ENCODE measurements around the gene CERKL. TPM values are rescaled to one million over a fixed set of nuclear protein-coding genes. Genes with fewer than 3 reads are reported as not detected.
"Not testable (repeated sequence)": the region's sequence is repeated elsewhere in the genome, so short reads cannot be mapped to it uniquely, and the experiment has no call there.

Gene CERKL, protein sequence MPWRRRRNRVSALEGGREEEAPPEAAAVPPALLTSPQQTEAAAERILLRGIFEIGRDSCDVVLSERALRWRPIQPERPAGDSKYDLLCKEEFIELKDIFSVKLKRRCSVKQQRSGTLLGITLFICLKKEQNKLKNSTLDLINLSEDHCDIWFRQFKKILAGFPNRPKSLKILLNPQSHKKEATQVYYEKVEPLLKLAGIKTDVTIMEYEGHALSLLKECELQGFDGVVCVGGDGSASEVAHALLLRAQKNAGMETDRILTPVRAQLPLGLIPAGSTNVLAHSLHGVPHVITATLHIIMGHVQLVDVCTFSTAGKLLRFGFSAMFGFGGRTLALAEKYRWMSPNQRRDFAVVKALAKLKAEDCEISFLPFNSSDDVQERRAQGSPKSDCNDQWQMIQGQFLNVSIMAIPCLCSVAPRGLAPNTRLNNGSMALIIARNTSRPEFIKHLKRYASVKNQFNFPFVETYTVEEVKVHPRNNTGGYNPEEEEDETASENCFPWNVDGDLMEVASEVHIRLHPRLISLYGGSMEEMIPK
- total RNA-seq: not detected in 2 replicates
- long read RNA-seq: 0 reads

DNA sequence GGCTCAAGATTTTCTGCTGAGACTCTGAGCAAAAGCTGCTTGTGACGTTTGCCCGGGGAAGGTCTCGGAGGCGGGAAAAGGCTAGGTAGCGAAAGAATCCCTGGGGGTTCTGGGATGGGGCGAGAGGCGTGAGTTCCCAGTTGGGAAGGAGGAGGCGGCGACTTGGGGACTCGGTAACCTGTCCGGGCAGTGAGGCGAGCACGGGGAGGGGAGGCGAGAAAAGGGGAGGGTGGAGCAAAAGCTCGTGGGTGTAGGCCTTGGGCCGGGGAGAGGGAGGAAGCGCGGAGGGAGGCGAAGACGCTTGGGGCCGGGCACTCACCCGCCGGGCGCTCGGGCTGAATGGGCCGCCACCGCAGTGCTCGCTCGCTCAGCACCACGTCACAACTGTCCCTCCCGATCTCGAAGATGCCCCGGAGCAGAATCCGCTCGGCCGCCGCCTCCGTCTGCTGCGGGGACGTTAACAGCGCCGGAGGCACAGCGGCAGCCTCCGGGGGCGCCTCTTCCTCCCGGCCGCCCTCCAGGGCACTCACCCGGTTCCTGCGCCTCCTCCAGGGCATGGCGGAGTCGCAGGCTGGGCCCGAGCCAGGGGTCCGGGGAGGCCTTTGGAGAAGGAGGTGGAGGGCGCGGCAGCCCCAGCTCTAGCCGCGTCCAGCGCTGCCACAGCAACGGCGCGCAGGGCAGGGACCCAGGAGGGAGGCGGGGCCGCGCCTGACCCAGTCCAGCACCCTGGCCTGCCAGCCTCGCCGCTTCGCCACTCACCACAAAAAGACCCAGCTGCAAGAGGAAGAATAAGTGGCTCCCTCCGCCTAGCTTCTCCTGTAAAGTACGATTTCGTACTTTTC lies at the start of gene CERKL:
TSS of gene CERKL (minus strand) at position 656 of the 842 bp plus-strand sequence. CDS start at position 557, 99 bp downstream.
- TF ChIP-seq, protein P1, sequence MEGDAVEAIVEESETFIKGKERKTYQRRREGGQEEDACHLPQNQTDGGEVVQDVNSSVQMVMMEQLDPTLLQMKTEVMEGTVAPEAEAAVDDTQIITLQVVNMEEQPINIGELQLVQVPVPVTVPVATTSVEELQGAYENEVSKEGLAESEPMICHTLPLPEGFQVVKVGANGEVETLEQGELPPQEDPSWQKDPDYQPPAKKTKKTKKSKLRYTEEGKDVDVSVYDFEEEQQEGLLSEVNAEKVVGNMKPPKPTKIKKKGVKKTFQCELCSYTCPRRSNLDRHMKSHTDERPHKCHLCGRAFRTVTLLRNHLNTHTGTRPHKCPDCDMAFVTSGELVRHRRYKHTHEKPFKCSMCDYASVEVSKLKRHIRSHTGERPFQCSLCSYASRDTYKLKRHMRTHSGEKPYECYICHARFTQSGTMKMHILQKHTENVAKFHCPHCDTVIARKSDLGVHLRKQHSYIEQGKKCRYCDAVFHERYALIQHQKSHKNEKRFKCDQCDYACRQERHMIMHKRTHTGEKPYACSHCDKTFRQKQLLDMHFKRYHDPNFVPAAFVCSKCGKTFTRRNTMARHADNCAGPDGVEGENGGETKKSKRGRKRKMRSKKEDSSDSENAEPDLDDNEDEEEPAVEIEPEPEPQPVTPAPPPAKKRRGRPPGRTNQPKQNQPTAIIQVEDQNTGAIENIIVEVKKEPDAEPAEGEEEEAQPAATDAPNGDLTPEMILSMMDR (IDR thresholded peaks at IDR 0.05): no peak
- no peaks in the 10 kb centered on the region for H3K36me3 Mint-ChIP-seq (ENCODE audit: unreplicated experiment)
- H3K27me3 Mint-ChIP-seq (ENCODE audit: unreplicated experiment): peaks cover 79% of the 10 kb centered on the region
- H3K27ac Mint-ChIP-seq (ENCODE audit: unreplicated experiment): no peak within 1 kb of the TSS
- DNase-seq (ENCODE audit: extremely low spot score, unreplicated experiment): no peak
- peak within 1 kb of the TSS; percentile 75 for H3K4me3 Mint-ChIP-seq (ENCODE audit: unreplicated experiment)
- H3K4me1 Mint-ChIP-seq (ENCODE audit: unreplicated experiment): peaks cover 13% of the 10 kb centered on the region
- no peaks in the 10 kb centered on the region for H3K9me3 Mint-ChIP-seq (ENCODE audit: unreplicated experiment)

DNA sequence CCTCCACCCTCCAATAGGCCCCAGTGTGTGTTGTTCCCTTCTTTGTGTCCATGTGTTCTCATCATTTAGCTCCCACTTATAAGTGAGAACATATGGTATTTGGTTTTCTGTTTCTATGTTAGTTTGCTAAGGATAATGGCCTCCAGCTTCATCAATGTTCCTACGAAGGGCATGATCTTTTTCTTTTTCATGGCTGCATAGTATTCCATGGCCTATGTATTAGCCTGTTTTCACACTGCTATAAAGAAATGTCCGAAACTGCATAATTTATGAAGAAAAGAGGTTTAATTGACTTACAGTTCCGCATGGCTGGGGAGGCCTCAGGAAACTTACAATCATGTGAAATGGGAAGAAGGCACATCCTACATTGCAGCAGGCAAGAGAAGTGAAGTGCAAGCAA lies 45.6 kb upstream of the CERKL start:
- not testable (repeated sequence) for H3K36me3 Mint-ChIP-seq (ENCODE audit: unreplicated experiment); H3K27ac Mint-ChIP-seq (ENCODE audit: unreplicated experiment)

DNA sequence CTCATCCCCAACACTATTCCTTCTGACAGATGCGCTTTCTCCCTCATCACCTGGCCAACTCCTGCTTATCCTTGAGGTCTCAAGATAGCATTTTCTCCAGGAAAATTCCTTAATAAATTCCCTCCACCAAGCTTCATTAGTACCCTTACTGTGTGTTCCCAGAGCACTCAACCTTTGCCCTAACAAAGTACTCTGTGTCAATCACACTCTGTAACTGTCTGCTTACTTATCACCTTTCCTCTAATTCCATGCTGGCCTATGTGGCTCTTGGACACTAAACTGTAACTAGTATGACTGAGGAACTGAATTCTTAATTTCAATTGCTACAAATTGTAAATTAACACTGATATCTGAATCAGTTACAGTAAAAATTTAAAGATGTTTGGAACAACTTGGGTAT lies 41.3 kb upstream of the CERKL start:
- Mint-ChIP-seq H3K27me3 (ENCODE audit: unreplicated experiment) (peaks cover 42% of the 10 kb centered on the region), H3K36me3 (ENCODE audit: unreplicated experiment) (no peaks in the 10 kb centered on the region), H3K4me3 (ENCODE audit: unreplicated experiment) (no peak overlapping the region), H3K4me1 (ENCODE audit: unreplicated experiment) (no peaks in the 10 kb centered on the region), H3K27ac (ENCODE audit: unreplicated experiment) (no peak overlapping the region), H3K9me3 (ENCODE audit: unreplicated experiment) (no peaks in the 10 kb centered on the region)
- no peak for DNase-seq (ENCODE audit: extremely low spot score, unreplicated experiment)
- TF ChIP-seq, protein P1 (IDR thresholded peaks at IDR 0.05): no peak

More for the DNA sequence above, 45.6 kb upstream of the CERKL start:
- not testable (repeated sequence) for H3K4me1 Mint-ChIP-seq (ENCODE audit: unreplicated experiment); H3K4me3 Mint-ChIP-seq (ENCODE audit: unreplicated experiment); H3K9me3 Mint-ChIP-seq (ENCODE audit: unreplicated experiment); DNase-seq (ENCODE audit: extremely low spot score, unreplicated experiment)
- peaks cover 28% of the 10 kb centered on the region for H3K27me3 Mint-ChIP-seq (ENCODE audit: unreplicated experiment)

DNA sequence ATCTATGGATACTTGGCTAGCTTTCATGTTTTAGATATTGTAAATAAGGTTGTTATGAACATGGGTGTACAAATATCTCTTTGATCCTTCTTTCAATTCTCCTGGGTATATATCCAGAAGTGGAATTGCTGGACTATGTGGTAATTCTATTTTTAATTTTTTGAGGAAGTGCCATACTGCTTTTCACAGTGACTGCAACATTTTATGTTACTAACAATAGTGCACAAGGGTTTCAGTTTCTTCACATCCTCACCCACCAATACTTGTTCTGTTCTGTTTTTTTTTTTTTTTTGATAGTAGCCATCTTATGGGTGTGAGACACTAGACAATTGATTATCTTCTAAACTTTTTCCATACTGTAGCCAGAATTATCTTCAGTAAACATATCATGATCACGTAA lies 40.7 kb upstream of the CERKL start:
- H3K27me3 Mint-ChIP-seq (ENCODE audit: unreplicated experiment): peaks cover 48% of the 10 kb centered on the region

DNA sequence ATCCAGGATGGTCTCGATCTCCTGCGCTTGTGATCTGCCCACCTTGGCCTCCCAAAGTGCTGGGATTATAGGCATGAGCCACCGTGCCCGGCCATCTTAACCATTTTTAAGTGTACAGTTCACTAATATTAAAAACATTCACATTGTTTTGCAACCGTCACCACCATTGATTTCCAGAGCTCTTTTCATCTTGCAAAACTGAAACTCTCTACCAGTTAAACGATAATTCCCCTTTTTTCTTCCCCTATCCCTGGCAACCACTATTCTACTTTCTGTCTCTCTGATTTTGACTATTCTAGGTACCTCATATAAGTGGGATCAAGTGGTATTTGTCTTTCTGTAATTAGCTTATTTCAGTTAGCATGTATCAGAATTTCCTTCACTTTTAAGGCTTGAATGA lies 40.2 kb upstream of the CERKL start:
- TF ChIP-seq, protein P1 (IDR thresholded peaks at IDR 0.05): no peak
- Mint-ChIP-seq H3K4me3 (ENCODE audit: unreplicated experiment) (no peak overlapping the region), H3K36me3 (ENCODE audit: unreplicated experiment) (no peaks in the 10 kb centered on the region), H3K27ac (ENCODE audit: unreplicated experiment) (no peak overlapping the region), H3K4me1 (ENCODE audit: unreplicated experiment) (no peaks in the 10 kb centered on the region), H3K9me3 (ENCODE audit: unreplicated experiment) (no peaks in the 10 kb centered on the region), H3K27me3 (ENCODE audit: unreplicated experiment) (peaks cover 50% of the 10 kb centered on the region)
- DNase-seq (ENCODE audit: extremely low spot score, unreplicated experiment): no peak

More for the DNA sequence above, 40.7 kb upstream of the CERKL start:
- H3K4me3 Mint-ChIP-seq (ENCODE audit: unreplicated experiment): no peak overlapping the region
- no peak for DNase-seq (ENCODE audit: extremely low spot score, unreplicated experiment)
- H3K27ac Mint-ChIP-seq (ENCODE audit: unreplicated experiment): no peak overlapping the region
- no peaks in the 10 kb centered on the region for H3K4me1 Mint-ChIP-seq (ENCODE audit: unreplicated experiment)
- no peaks in the 10 kb centered on the region for H3K36me3 Mint-ChIP-seq (ENCODE audit: unreplicated experiment)
- no peaks in the 10 kb centered on the region for H3K9me3 Mint-ChIP-seq (ENCODE audit: unreplicated experiment)
- TF ChIP-seq, protein P1 (IDR thresholded peaks at IDR 0.05): no peak

Measured in osteocyte (in vitro differentiated cells).